NCI-H2081 (cell line): ENCODE results near the gene ARHGAP15.

Source experiments
- DNase-seq, 2 experiments: peaks; one replicate each; lab custom pipeline; 2025; lab: John Stamatoyannopoulos, UW

ARHGAP15 gene

GRCh38 chr2:143262389-143262788, 133.2 kb downstream of the ARHGAP15 start:
- DNase-seq, result no peak

- DNase-seq, result no peak
These were observed 133.9 kb downstream of the ARHGAP15 start for GRCh38 chr2:143263066-143263625.

- DNase-seq, result no peak
These were observed 135.6 kb downstream of the ARHGAP15 start for GRCh38 chr2:143264851-143265250.

GRCh38 chr2:143279672-143280071, 150.5 kb downstream of the ARHGAP15 start:
- no peak for DNase-seq

- DNase-seq, result no peak
These were observed 151.0 kb downstream of the ARHGAP15 start for GRCh38 chr2:143280097-143280757.

- DNase-seq, result no peak
These were observed 153.5 kb downstream of the ARHGAP15 start for GRCh38 chr2:143282684-143283083.

- peak; percentile 28 to 36 for DNase-seq
These were observed 155.0 kb downstream of the ARHGAP15 start for GRCh38 chr2:143284087-143284675.

GRCh38 chr2:143289025-143289424, 159.8 kb downstream of the ARHGAP15 start:
- no peak for DNase-seq

- DNase-seq, result no peak
These were observed 161.0 kb downstream of the ARHGAP15 start for GRCh38 chr2:143290221-143290620.

GRCh38 chr2:143294068-143294467, 164.8 kb downstream of the ARHGAP15 start:
- DNase-seq, result no peak

GRCh38 chr2:143296089-143296488, 166.9 kb downstream of the ARHGAP15 start:
- no peak for DNase-seq

GRCh38 chr2:143297182-143297581, 168.0 kb downstream of the ARHGAP15 start:
- no peak for DNase-seq

- no peak for DNase-seq
These were observed 171.3 kb downstream of the ARHGAP15 start for GRCh38 chr2:143300536-143300935.

GRCh38 chr2:143311426-143311825, 182.2 kb downstream of the ARHGAP15 start:
- DNase-seq, result no peak

GRCh38 chr2:143312441-143312840, 183.2 kb downstream of the ARHGAP15 start:
- DNase-seq, result no peak

- no peak for DNase-seq
These were observed 184.6 kb downstream of the ARHGAP15 start for GRCh38 chr2:143313861-143314260.

- DNase-seq, result no peak
These were observed 192.8 kb downstream of the ARHGAP15 start for GRCh38 chr2:143321994-143322393.

GRCh38 chr2:143329288-143329687, 200.1 kb downstream of the ARHGAP15 start:
- DNase-seq, result no peak

- no peak for DNase-seq
These were observed 204.1 kb downstream of the ARHGAP15 start for GRCh38 chr2:143333168-143333791.

- no peak for DNase-seq
These were observed 204.6 kb downstream of the ARHGAP15 start for GRCh38 chr2:143333847-143334246.

- no peak for DNase-seq
These were observed 205.6 kb downstream of the ARHGAP15 start for GRCh38 chr2:143334837-143335236.

- DNase-seq, result no peak
These were observed 207.5 kb downstream of the ARHGAP15 start for GRCh38 chr2:143336719-143337210.

- no peak for DNase-seq
These were observed 212.3 kb downstream of the ARHGAP15 start for GRCh38 chr2:143341478-143341877.
